Putamen (tissue), 1 donor: ENCODE measurements around the gene MS4A15.
"Not testable (repeated sequence)": the region's sequence is repeated elsewhere in the genome, so short reads cannot be mapped to it uniquely, and the experiment has no call there.

Source experiments
- DNase-seq: peaks from one replicate; pipeline ENCODE4 v3.0.0-alpha.2; 2016; ENCODE audit warnings: low spot score

MS4A15 gene

DNA sequence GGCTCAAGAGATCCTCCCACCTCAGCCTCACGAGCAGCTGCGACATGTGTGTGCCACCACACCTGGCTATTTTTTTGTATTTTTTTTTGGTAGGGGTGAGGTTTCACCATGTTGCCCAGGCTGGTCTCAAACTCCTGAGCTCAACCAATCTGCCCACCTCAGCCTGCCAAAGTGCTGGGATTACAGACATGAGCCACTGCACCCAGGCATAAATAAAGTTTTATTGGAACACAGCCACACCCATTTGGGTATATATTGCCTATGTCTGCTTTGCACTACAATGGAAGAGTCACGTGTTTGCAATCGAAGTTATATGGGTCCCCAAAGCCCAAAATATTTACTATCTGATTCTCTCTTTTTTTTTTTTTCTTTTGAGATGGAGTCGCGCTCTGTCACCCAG is 1.8 kb upstream of the MS4A15 start:
- no peak for DNase-seq

GRCh38 chr11:60757231-60757800 is 649 bp downstream of the MS4A15 start:
- no peak for DNase-seq

GRCh38 chr11:60758671-60759070 is 2.0 kb downstream of the MS4A15 start:
- not testable (repeated sequence) for DNase-seq

- not testable (repeated sequence) for DNase-seq
Measured at GRCh38 chr11:60759438-60760225, 3.0 kb downstream of the MS4A15 start.

GRCh38 chr11:60761436-60762190 is 4.9 kb downstream of the MS4A15 start:
- no peak for DNase-seq

DNA sequence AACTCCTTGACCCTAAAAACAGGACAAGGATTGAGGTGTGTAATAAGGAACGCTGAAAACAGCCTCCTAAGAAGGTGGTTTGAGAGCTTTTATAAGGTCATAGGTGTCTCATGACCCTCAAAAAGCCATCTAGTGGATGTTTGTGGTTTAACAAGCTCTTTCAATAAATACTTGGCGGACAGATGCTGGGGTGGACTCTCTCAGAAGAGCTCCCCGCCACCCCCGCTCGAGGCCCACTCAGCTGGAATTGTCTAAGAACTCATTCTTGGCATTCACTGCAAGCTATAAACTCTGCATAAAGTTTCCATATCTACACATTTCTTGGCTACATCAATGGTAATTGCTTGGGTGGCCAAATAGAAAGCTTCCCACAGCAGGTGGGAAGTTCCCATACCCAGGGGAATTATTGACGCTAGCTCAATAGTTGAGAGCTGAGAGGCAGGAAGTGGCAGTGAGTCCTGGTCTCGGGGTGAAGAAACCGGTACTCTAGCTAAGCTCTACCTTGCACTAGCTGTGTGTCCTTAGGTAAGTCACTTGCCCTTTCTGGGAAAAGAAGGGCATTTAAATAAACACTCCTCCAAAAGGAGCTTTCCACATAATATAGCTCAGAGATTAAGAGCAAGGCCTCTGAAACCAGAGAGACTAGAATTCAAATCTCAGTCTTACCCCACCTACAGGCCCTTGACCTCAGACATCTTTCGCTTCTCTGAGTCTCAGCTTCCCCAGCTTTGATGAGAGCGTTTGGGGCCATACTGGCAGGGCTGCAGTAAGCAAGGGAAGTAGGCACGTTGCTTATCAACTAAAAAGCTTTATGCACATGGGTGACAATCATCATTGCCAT is 6.4 kb downstream of the MS4A15 start:
- no peak for DNase-seq

- no peak for DNase-seq
Measured at GRCh38 chr11:60763692-60764369, 7.2 kb downstream of the MS4A15 start.

GRCh38 chr11:60764879-60765278 is 8.2 kb downstream of the MS4A15 start:
- DNase-seq, result no peak

DNA sequence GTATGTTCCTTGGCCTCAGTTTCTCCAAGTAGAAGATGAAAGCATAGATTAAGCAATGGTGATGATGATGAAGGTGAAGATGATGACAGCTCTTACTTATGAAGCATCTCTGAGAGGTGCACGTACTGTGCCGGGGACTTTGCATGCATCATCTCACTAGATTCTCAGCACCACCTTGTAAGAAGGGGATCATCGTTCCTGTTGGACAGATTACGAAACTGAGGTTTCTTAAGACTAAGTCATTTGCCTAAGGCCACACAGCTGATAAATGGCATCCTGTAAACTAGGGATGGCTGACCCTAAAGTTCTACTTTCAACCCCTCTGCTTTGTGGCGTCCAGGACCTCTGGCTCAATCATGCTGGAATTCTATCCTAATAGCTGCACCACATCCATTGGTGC is 8.7 kb downstream of the MS4A15 start:
- no peak for DNase-seq

GRCh38 chr11:60766547-60766946 is 9.9 kb downstream of the MS4A15 start:
- no peak for DNase-seq

DNA sequence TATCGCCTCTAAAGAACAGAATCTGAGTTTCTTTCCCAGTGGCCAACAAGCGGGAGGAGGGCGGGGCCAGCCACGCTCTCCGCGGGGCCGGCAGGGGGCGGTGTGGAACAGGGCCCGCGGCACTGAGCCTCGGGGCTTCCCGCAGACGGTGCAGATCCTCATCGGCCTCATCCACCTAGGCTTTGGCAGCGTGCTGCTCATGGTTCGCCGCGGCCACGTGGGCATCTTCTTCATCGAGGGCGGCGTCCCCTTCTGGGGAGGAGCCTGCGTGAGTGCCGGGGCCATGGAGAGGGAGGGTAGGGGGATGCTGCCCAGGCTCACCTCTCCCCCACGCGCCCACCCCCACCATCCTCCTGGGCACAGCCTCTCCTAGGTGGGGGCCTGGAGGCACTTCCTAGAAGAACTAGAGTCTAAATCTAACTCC is 10.7 kb downstream of the MS4A15 start:
- DNase-seq, result no peak

DNA sequence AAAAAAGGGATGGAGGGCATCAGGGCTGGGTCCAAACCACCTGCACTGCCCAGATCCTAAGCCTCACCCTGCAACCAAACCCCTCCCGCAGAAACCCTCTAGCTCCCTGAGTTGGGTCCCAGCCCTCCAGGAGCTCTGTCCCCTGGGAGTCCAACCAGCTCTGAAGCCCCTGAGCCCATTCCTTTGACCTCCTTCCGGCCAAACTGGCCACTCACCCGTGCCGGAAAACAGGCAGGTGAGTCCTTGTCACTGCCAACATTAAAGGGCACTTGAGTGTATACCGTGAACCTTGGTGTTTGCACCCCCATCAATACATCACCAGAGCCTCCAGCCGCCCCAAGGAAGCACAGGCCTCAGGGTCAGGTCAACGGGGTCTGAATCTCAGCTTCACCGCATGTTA is 11.5 kb downstream of the MS4A15 start:
- no peak for DNase-seq

DNA sequence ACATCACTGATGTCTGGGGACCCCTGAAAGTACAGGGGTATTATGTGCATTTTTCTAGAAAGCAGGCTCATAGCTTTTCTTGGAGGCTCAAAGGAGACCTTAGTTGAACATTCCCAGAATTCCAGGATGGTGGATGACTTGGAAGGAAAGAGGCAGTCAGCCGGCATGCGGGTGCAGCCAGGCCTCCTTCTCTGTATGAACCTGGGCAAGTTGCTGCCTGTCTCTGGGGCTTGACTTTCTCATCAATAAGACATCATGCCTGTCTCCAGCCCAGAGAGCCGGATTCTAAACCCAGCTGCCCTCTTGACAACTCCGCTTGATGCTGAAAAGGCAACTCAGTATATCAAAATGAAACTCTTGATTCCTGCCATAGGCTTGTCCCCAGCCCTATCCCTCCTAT is 12.6 kb downstream of the MS4A15 start:
- DNase-seq, result no peak

GRCh38 chr11:60769811-60770210 is 13.1 kb downstream of the MS4A15 start:
- no peak for DNase-seq

DNA sequence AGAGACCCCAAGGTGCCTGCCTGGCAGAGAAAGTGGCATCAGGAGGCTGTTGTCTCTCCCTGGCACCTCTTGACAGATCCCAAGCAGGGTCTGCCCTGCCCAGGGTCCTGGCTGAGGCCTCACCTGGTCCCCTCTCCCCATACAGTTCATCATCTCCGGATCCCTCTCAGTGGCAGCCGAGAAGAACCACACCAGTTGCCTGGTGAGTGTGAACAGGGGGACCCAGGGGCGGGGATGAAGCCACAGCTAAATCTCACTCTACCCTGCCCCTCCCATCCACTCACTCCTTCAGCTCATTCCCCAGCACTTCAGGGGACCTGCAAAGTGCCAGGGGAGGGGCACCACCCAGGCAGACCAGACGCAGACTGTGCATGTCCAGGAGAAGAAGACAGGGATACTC is 14.5 kb downstream of the MS4A15 start:
- DNase-seq, result no peak

DNA sequence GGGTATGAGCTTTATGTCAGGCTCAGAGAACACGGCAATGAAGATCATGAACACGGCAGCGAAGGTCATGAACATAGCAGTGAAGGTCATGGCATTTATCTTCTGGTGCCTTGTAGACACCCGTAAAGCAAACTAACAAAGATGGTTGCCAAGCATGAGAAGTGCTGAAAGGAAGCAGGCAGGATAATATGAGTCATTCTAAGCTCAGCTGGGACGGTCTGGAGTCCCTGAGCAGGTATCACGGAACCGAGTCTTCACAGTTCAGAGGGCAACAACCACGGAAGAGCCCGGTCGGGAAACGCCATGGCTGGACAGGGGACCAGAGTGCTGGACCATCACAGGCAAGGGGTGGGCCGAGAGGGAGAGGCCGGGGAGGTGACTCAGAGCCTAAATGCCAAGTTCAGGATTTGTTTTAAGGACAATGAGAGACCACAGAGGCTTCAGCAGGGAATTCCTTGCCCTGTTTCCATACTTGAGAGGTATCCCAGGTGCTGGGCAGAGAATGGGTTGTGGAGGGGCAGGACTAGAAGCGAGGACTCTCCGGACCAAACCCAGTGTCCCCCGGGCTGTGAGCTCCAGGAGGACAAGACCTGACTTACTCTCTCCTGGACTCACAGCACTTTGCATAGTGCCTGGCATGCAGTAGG is 15.3 kb downstream of the MS4A15 start:
- no peak for DNase-seq

DNA sequence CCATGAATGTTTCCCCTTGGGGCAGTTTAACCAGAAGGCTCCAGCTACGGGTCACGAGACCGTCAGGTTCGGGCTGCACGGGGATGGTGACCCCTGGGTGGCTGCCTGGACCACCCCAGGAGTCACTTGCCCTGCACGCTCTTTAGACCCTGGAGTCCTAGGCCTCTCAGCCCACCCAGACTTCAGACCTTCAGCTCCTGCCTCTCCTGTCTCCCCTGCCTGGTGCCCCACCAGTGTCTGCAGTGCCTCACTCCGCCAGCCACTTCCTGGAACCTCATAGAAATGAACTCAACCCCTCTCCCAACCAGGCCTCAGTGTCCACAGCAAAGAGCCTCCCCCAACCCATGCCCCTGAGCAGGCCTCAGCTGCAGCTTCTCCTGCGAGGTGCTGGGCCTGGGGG is 16.0 kb downstream of the MS4A15 start:
- no peak for DNase-seq

DNA sequence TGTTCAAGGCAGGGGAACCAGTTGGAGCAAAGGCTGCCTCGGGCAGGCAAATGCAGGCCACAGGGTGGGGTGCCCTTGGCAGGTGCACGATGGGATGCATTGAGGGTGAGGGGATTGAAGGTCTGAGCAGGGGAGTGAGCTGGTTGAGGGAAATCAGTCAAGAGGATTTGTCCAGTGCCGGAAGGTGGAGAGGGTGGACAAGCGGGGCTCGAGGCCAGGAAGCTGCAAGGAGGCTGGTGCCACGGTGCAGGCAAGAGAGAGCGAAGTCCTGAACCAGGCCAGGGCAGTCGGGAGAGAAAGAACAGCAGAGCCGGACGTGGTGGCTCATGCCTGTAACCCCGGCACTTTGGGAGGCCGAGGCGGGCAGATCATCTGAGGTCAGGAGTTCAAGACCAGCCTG is 18.1 kb downstream of the MS4A15 start:
- DNase-seq, result no peak

DNA sequence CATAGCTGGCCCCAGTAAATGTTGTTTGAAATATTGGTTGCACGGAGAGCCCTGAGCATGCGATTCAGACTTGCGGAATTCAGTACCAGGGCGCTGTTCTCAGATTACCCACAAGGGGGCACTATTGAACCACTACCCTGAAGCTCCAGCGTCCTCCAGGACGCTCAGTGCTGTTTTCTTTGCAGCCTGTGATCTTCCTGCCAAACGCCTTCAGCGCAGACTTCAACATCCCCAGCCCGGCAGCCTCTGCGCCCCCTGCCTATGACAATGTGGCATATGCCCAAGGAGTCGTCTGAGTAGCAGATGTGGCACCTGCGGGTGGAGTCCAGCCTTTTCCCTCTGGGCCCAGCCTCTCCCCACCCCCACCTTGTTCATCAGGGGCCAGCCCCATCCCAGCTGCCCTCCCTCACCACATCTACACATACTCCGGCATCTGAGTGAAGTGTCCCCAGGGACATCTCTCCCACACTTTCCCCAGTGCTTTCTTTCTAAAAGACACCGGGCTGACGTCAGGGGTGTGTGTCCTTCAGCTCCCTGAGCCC is 18.8 kb downstream of the MS4A15 start:
- peak; percentile 77 for DNase-seq

DNA sequence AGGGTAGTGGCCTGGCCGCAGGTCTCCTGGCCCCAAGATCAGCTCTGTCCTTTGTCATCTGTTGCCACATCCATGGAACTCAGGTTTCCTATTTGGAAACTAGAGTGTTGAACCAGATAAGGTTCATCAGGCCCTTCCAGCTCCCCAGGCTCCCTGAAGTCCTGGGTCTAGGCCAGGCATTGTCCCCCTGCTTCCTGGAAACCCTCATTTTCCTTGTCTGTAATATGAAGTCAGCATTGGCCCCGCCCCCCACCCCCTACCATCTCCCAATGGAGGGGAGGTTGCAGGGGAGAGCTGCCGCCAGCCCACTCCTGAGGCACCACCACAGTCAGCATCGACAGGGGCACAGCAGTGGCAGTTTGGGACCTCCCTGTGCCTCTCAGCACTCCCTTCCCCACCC is 19.5 kb downstream of the MS4A15 start:
- no peak for DNase-seq

DNA sequence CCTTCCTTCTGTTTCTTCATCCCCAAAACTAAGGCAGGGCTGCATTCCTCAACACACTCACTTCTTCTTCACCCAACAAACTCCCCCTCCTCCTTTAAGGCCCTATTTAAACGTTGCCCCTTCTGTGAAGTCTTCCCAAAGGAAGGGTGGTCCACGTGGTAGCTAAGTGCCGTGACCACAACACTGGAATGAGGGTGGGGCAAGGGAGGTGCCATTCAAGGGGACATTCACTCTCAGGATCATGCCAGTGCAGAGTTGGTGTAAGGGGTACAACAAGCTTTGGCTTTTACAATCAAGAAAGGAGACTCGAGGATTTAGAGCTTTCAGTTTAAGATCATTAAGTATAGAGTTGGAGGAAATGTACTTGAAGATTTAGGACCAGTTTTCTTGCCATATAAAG is 20.4 kb downstream of the MS4A15 start:
- no peak for DNase-seq
